HAP-1 (cell line): ENCODE results near the gene GSK3A.

Experiments
- DNase-seq, 2 experiments: peaks; one replicate each; pipeline ENCODE4 v3.0.0-alpha.2; 2016 to 2020; ENCODE audit warnings: low spot score in 2 of 2
- H3K27me3 ChIP-seq: fragments of 250-450 bp; sonication (Bioruptor Pico); 2 replicates; pipeline ENCODE4 v1.5.1; 2020; ENCODE audit warnings: low read depth, mild to moderate bottlenecking, moderate library complexity
- H3K36me3 ChIP-seq: fragments of 250-450 bp; sonication (Bioruptor Pico); replicated peaks from 2 replicates; pipeline ENCODE4 v1.5.1; 2020; ENCODE audit warnings: mild to moderate bottlenecking
- H3K4me1 ChIP-seq: fragments of 250-450 bp; sonication (Bioruptor Pico); 2 replicates; pipeline ENCODE4 v1.5.1; 2020; ENCODE audit warnings: mild to moderate bottlenecking
- H3K4me3 ChIP-seq: fragments of 250-450 bp; sonication (Bioruptor Pico); 2 replicates; pipeline ENCODE4 v1.5.1; 2020; ENCODE audit warnings: mild to moderate bottlenecking, moderate library complexity
- H3K9me3 ChIP-seq: fragments of 250-450 bp; sonication (Bioruptor Pico); 2 replicates; pipeline ENCODE4 v1.5.1; 2020; ENCODE audit warnings: mild to moderate bottlenecking, moderate library complexity
- in situ Hi-C: fragments of 300-500 bp; cut with MboI; formaldehyde crosslinking; loops from 3 replicates; pipeline ENCODE4 v1.14.3; 2020; ENCODE audit warnings: low sequenced_read_pairs, inconsistent platforms, mixed read lengths

The GSK3A gene

DNA sequence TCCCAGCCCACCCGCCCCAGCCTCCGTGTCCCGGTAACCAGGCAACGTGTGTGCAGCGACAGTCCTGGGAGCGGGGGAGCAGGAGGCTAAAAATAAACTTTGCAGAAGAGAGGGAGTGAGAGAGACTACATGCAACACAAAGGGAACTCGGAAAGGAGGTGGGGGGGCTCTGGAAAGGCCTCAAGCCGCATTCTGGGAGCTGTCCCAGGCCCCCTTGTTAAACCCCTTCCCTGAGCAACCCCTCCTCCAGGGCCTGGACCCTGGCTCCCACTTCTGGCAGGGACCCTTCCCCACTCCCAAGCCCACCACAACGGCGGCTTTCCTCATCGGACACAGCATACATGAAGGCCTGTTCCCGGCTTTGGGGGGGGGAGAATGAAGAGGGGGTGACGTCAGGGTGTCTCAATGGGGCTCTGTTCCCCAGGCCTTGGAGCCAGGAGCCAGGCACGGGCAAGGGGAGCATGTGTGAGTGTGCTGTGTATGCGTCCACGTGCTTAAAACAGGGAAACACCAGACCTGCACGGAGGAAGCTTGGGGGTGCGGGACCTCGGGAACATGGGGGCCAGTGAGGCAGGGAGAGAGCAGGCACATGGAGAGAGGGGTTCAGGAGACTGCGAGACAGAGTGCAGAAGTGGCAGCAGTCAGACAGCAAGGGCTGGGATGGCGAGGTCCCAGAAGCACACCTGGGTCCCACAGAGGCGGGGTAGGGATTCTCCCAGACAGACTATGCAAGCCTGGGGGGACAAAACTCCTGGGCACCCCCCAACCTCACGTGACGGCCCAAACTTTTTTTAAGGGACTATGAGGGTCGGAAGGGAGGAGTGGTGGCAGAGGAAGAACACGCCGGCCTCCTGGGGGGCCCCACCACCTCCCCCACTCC lies 10.2 kb upstream of the GSK3A start:
- Histone ChIP-seq H3K4me1 (peaks cover 20% of the 10 kb centered on the region), H3K27me3 (no peaks in the 10 kb centered on the region), H3K4me3 (peak overlapping the region; percentile 94), H3K36me3 (peaks cover 24% of the 10 kb centered on the region), H3K9me3 (no peaks in the 10 kb centered on the region)
- in situ Hi-C loops, result no loop called here
- peak; percentile 32 to 47 for DNase-seq

DNA sequence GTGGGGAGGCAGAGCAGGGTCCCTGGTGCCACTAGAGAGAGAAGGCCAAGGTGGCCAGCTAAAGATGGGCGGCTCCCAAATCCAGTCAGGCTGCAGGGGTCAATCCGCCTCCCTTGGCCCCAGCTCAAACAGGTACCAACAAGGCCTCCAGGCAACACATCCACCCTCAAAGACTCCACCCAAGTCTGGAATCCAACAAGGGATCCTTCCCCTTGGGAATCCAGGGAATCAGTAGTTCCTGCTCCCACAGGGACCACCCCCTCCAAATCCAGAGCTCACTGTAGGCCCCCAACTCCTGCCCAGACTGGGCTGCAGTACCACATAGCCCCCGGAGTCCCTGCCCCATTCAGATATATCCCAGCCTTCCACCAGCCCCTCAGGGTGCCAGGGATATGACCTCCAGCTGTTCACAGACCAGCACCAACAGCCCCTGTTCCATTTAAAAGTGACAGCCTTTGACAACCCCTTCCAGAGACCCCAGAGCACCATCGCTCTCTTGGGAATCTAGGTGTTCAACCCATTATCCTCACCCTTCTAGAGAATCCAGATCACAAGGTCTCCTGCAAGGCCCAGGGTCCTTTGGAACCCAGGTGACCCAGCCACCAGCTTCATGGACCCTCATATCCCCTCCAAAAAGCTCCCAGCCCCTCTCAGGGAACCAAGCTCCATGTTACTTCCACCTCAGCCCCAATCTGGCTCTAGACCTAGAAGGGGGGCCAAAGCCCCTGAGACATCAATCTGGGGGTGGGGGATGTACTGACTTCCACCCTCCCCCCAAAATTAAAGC lies 9.4 kb upstream of the GSK3A start:
- in situ Hi-C loops, result no loop called here
- Histone ChIP-seq H3K4me1 (peaks cover 20% of the 10 kb centered on the region), H3K9me3 (no peaks in the 10 kb centered on the region), H3K36me3 (peaks cover 24% of the 10 kb centered on the region), H3K4me3 (0 out of 2 replicates have a peak overlapping the region, but pooled peaks have one; percentile 3), H3K27me3 (no peaks in the 10 kb centered on the region)
- no peak for DNase-seq

- in situ Hi-C loops, result no loop called here
- Histone ChIP-seq H3K9me3 (no peaks in the 10 kb centered on the region), H3K4me3 (no peak overlapping the region), H3K36me3 (peaks cover 24% of the 10 kb centered on the region), H3K27me3 (no peaks in the 10 kb centered on the region), H3K4me1 (peaks cover 15% of the 10 kb centered on the region)
- no peak for DNase-seq
These were observed 8.5 kb upstream of the GSK3A start for GRCh38 chr19:42250666-42251531.

GRCh38 chr19:42250183-42250665 lies 7.8 kb upstream of the GSK3A start:
- no peak for DNase-seq
- H3K4me3 ChIP-seq, result no peak overlapping the region
- H3K9me3 ChIP-seq, result no peaks in the 10 kb centered on the region
- H3K4me1 ChIP-seq, result peaks cover 12% of the 10 kb centered on the region
- no peaks in the 10 kb centered on the region for H3K27me3 ChIP-seq
- peaks cover 24% of the 10 kb centered on the region for H3K36me3 ChIP-seq
- in situ Hi-C loops, result no loop called here

GRCh38 chr19:42249769-42250168 lies 7.4 kb upstream of the GSK3A start:
- in situ Hi-C loops, result no loop called here
- no peaks in the 10 kb centered on the region for H3K9me3 ChIP-seq
- no peak overlapping the region for H3K4me3 ChIP-seq
- DNase-seq, result no peak
- no peaks in the 10 kb centered on the region for H3K27me3 ChIP-seq
- H3K4me1 ChIP-seq, result peaks cover 17% of the 10 kb centered on the region
- H3K36me3 ChIP-seq, result peaks cover 27% of the 10 kb centered on the region

- Histone ChIP-seq H3K4me1 (peaks cover 17% of the 10 kb centered on the region), H3K9me3 (no peaks in the 10 kb centered on the region), H3K27me3 (no peaks in the 10 kb centered on the region), H3K36me3 (peaks cover 27% of the 10 kb centered on the region), H3K4me3 (no peak overlapping the region)
- no peak for DNase-seq
- in situ Hi-C loops, result no loop called here
These were observed 6.8 kb upstream of the GSK3A start for GRCh38 chr19:42249149-42249750.

DNA sequence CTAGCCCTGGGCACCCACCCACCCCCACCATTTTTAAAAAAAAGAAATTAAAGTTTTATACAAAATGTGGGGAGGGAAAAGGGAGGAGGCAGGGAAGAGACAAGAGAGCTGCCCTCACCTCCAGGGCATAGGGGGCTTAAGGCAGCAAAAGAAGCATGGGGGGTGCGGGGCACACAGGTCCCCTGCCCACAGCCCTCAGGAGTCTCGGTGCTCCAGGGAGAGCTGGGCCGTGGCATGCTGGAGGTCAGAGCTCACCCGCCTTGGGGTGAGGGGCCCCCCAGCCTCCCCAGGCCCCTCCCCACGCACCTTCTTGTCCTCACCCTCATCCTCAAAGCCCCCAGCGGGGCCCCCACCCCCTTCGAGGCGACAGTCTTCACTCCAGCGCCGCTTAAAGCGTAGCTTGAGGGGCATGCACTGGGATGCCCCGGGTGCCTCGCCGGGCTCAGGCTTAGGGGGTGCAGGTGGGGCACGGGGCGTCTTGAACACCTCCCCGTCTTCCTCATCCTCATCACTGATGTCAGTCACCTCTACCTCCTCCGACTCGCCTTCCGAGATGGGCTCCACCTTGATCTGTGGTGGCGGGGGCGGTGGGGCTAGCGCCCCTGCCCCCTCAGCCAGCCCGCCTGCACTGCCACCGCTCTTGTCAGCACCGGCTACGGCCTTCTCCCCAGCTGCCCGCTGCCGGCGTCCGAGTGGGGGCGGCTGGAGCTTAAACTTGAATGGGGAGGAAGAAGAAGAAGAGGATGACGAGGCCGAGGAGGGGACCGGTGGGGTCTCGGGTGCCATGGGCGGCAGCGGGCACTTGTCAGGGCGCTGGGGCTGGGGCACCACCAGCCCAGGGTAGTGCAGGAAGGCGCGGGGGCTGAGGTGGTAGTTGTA lies 6.1 kb upstream of the GSK3A start:
- Histone ChIP-seq H3K36me3 (peaks cover 27% of the 10 kb centered on the region), H3K4me1 (peaks cover 17% of the 10 kb centered on the region)
- in situ Hi-C loops, result no loop called here

DNA sequence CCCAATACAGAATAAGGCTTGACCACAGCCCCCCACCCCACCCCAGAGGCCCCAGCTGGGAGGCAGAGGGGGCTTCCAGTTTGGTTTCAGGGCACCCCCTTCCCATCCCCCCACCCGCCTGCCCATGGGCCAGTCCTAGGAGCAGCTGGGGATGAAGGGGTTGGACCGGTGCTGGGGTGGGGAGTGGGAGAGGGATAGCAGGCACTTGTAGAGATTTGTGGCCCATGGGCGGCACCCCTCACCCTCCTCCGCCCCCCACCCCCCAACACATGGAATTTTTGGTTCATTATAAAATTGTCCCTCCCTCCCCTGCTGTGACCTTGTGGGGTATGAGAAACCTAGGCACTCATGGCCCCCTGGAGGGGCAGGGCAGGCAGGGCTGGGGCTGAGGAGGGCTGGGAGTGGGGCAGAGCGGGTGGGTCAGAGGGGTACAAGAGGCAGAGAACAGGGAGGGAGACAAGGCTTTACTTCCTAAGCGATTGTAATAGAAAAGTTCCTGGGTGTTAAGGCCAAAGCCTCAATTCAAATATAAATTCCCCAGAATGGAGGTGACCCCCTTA lies 5.3 kb upstream of the GSK3A start:
- peaks cover 14% of the 10 kb centered on the region for H3K4me1 ChIP-seq
- peaks cover 27% of the 10 kb centered on the region for H3K36me3 ChIP-seq
- no peaks in the 10 kb centered on the region for H3K9me3 ChIP-seq
- no peaks in the 10 kb centered on the region for H3K27me3 ChIP-seq
- H3K4me3 ChIP-seq, result no peak overlapping the region
- DNase-seq, result no peak
- in situ Hi-C loops, result no loop called here

More for the DNA sequence above, 6.1 kb upstream of the GSK3A start:
- no peaks in the 10 kb centered on the region for H3K9me3 ChIP-seq
- no peaks in the 10 kb centered on the region for H3K27me3 ChIP-seq
- no peak for DNase-seq
- H3K4me3 ChIP-seq, result no peak overlapping the region

DNA sequence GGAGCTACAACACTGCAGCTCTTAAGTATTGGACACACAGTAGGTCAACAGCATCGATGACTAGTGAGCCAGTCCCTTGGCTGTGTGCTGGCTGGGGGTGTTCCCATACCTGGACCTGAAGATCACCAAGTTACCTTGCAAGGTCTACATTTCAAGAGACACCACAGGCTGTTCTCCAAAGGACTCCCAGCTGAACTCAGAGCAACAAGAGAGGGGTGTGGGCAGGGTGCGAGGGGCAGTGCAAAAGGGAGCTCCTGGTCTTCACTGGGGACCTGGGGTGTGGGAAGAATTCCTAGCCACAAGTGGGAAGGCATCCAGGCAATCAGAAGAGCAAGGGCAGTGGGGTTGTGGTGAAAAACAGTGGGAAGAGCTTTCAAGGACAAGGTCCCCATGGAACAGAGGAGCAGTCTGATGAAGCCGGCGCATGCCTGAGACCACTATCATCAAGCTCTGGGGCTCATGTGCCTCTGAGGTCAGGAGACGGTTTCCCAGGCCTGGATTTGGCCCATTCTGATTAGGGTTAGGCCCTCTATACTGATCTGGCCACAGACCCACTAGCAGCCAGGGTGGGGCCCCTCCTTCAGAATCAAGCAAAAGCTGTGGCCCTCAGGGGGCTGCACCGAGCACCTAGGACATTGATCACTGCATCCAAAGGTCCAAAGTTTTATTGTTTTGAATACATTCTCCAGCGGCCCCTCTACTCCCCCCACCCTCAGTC lies 4.7 kb upstream of the GSK3A start:
- Histone ChIP-seq H3K36me3 (peaks cover 27% of the 10 kb centered on the region), H3K4me1 (peaks cover 10% of the 10 kb centered on the region), H3K4me3 (no peak overlapping the region), H3K27me3 (no peaks in the 10 kb centered on the region), H3K9me3 (no peaks in the 10 kb centered on the region)
- in situ Hi-C loops, result no loop called here
- no peak for DNase-seq

DNA sequence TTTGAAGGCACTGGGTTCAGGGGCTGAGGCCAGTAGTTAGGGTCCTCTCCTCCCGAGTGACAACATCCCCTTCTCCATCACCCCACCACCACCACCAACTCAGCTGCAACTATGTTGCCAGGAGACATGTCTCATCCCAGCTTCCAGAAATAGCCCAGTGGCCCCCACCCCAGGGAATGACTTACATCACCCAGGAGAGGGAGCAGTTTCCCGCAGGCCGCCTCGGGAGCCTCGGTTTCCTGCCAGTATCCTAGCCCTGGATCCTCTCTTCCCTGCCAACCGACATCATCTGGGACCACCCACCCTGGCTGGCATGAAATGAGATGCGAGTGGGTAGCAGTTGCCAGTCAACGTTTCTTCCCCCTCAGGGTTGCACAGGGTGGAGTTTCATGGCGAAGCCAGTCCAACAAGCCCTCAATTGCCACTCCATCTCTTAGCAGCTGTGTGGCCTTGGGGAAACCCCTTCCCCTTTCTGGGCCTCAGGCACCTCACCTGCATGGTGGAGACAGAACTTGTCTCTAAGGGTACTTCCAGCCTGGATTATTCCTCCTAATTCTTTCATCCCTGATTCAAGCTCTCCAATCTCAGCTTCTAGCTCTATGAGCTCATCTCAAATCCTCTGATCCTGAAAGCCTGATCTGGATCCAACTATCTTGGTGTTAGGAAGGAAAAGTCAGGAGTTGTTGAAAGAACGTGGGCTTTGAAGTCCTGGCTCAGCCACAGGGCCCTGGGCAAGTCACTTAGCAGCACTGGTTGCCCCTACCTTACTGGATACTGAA lies 3.9 kb upstream of the GSK3A start:
- peaks cover 6% of the 10 kb centered on the region for H3K4me1 ChIP-seq

GRCh38 chr19:42245231-42245630 lies 2.8 kb upstream of the GSK3A start:
- peaks cover 20% of the 10 kb centered on the region for H3K36me3 ChIP-seq
- H3K4me1 ChIP-seq, result peaks cover 8% of the 10 kb centered on the region
- in situ Hi-C loops, result no loop called here
- H3K4me3 ChIP-seq, result peak overlapping the region; percentile 39
- H3K9me3 ChIP-seq, result no peaks in the 10 kb centered on the region
- no peak for DNase-seq
- H3K27me3 ChIP-seq, result no peaks in the 10 kb centered on the region

More for the DNA sequence above, 3.9 kb upstream of the GSK3A start:
- peak in 1 of 2 experiments; percentile 62 for DNase-seq
- H3K4me3 ChIP-seq, result no peak overlapping the region
- no peaks in the 10 kb centered on the region for H3K27me3 ChIP-seq
- peaks cover 24% of the 10 kb centered on the region for H3K36me3 ChIP-seq
- no peaks in the 10 kb centered on the region for H3K9me3 ChIP-seq
- in situ Hi-C loops, result no loop called here
